Endothelial cell of umbilical vein (primary cell): Measurements from ENCODE around the gene COL5A3.

Experiments used
- CTCF ChIP-seq, 2 donors: IDR thresholded peaks; 1 replicate in 1 of 2; 2 replicates in 1 of 2; pipeline ENCODE4 v1.5.1; 2011; ENCODE audit warnings: low read length in 2 of 2, mild to moderate bottlenecking in 2 of 2, moderate library complexity in 2 of 2, control low read depth in 1 of 2, inconsistent platforms in 1 of 2, low read depth in 1 of 2; ENCODE audit not compliant: insufficient read depth in 1 of 2; ENCODE audit errors: extremely low read depth in 1 of 2
- EZH2 ChIP-seq: IDR thresholded peaks from 2 replicates; pipeline ENCODE4 v1.6.1; 2012; ENCODE audit warnings: borderline replicate concordance, low read depth, mild to moderate bottlenecking, moderate library complexity, low read length, inconsistent platforms; ENCODE audit not compliant: severe bottlenecking
- MAX ChIP-seq: IDR thresholded peaks from 2 replicates; pipeline ENCODE4 v1.6.1; 2011; ENCODE audit not compliant: insufficient read depth, insufficient read length
- POLR2A ChIP-seq: IDR thresholded peaks from 2 replicates; pipeline ENCODE4 v1.6.1; 2012; ENCODE audit warnings: low read depth, mild to moderate bottlenecking, control low read depth, low read length

DNA sequence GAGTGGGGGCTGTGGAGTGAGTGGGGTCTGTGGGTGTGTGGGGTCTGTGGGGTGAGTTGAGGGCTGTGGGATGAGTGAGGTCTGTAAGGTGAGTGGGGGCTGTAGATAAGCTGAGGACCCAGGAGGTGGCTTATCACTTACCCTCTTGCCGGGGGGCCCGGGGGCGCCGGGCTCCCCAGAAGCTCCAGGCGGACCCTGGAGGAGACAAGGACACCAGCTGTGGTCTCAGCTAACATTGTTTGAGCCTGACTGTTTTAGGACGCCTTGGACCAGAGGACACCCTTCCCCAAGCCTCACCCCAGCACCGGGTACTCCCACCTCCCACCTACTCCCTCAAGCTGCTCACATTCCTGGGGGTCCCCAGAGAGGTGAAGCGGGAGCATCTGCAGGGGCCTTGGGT, 39.8 kb downstream of the COL5A3 start:
- TF ChIP-seq POLR2A: no peak
- TF ChIP-seq EZH2: no peak
- TF ChIP-seq CTCF (IDR thresholded peaks at IDR 0.05; ENCODE audit: extremely low read depth in 1 of 2, insufficient read depth in 1 of 2, low read depth in 1 of 2, low read length in 2 of 2): no peak
- no peak for TF ChIP-seq MAX
